ENCODE data around the gene EPHB3.

The EPHB3 gene

DNA sequence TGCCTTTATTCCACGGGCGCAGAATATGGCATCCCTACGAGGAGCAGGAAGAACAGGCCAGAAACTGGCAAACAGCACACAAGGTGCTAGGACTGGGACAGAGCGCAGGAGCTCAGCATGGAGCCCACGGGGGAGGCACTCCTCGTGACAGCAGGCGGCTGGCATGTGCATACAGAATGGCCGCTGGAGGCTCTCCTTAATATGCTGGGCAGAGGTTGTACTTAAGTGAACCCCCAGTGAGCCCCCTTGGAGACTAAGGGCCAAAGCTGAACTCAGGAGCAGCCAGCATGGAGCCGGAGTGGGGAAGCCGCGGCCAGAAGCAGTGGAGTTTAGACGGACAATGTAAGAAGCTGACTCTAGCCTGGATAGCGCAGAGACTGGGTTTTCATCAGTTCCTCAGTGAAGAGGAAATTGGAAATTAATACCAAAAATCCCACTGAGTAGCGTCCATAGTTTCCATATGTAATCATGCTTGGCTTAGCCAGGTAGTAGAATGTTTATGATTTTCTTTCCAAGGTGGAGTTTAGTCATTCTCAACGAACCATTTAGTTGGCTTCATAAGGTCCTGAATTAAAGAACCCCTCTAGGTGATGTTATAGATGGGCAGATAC is 69.4 kb downstream of the EPHB3 start:
- no peak for DNase-seq

DNA sequence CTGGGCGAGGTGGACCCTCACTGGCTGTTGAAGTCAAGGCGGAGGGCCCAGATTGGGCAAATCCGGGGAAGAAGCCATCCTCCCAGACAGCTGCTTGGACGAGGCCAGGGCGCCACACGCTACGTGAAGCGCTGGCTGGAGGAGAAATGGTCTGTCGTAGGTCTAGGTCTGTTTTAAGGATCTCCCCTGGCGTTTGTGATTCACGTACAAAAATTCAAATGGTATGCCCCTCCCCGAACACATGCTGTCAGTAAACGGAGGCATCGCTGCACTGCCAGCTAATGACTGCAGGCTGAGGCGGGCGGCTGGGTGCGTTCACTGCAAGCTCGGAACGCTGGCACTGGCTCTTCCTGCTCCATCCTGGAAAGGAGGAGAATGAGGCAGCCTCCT is 69.9 kb downstream of the EPHB3 start:
- DNase-seq: no peak
